HG03460 (cell line): ENCODE measurements around the gene LARP1B.
"Not testable (repeated sequence)": the region's sequence is repeated elsewhere in the genome, so short reads cannot be mapped to it uniquely, and the experiment has no call there.

Experiments used
- ATAC-seq: cut with Tn5 transposase; IDR thresholded peaks from one replicate; pipeline ENCODE4 v1.9.1; 2021; ENCODE audit not compliant: unreplicated experiment

The LARP1B gene

DNA sequence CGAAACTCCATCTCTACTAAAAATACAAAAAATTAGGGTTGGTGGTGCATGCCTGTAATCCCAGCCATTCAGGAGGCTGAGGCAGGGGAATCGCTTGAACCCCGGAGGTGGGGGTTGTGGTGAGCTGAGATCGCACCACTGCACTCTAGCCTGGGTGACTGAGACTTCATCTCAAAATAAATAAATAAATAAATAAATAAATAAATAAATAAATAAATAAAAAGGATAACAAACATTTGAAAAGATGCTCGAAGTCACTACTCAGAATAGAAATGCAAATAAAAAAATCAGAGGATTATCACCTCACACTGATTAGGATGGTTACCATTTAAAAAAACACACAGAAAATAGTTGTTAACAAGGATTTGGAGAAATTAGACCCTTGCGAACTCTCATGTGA is 73.8 kb downstream of the LARP1B start:
- ATAC-seq, result no peak

DNA sequence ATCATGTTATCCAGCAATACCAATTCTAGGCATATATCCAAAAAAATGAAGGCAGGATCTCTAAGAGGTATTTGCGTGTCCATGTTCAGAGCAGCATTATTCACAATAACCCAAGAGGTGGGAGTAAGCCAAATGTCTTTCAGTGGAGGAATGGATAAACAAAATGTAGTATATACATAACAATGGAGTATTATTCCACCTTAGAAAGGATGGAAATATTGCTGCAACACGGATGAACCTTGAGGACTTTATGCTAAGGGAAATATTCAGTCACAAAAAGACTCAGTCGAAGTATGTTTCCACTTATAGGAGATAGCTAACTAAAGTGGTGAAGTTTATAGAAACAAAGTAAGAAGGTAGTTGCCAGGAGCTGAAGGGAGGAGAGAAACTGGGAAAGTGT is 74.3 kb downstream of the LARP1B start:
- no peak for ATAC-seq

DNA sequence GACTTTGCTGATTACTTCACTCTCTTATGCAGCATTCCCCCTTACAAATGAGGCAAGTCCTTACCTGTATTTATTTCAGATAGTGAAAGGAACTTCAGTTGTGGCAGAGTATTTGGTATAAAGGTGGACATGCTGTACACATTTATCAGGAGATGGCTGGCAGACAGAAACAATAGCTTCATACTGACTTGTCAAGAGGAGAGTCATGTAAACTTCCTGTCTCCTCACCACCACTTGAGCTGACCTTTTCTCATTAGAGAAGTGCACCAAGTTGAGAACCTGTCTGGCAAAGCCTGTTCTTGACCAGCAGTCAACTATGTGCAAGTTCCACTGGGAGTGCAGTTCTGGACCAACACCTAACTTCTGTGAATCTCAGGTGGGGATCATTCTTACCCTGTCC is 80.8 kb downstream of the LARP1B start:
- ATAC-seq, result no peak

DNA sequence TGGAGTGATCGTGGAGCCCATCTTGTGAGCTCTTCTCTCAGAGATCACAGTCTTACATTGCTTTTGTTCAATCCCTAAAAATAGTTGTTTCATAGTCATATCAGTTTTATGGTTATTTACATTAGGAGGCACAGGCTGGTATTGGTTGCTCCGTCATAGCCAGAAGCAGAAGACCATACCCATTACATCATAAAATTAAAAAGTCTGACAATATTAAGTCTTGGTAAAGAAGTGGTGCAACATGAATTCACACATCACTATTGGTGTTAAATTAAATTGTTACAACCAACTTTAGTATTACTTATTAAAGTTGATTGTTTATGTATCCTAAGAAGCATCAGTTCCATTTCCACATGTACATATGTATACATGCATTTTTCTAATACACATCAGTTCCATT is 84.6 kb downstream of the LARP1B start:
- no peak for ATAC-seq

DNA sequence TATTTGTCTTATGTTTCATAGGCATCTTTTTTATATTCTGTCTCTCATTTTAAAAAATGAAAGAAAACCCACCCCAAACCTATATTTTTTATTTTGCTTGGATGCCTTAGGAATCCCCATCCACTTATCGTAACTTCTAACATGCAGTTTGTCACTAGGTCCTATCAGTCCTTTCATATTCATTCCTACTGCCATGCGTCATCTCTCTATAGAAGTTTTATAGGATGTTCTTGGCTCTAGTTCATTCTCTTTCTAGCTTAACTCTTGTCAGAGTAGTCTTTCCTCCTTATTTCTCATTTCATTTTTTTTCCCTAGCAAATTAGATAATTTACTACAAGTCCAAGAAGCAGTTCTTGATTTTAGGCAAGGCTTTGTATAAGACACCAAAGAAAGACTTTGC is 92.7 kb downstream of the LARP1B start:
- ATAC-seq, result no peak

DNA sequence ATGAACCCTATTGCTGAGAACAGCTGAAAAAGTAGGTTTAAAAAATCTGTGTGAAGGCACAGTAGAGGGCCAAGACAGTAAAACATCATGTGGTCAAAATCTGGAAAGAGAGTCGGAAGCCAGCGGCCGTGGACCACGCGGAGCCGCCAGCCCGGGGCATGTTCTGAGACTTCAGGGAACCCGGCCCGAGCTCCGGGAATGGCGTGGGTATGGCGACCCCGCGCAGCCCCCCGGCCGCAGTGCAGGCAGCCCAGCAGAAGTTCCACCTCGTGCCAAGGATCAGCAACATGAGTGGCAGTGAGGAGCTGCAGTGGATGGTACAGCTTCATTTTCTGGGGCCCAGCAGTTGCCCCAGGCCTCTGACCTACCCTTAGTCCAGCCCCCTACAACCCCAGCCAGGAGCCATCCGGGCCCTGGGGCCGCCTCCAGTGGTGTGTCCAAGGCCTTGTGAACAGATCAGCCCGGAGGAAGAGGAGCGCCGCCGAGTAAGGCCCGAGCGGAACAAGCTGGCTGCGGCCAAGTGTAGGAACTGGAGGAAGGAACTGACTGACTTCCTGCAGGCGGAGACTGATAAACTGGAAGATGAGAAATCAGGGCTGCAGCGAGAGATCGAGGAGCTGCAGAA is 94.2 kb downstream of the LARP1B start:
- no peak for ATAC-seq

DNA sequence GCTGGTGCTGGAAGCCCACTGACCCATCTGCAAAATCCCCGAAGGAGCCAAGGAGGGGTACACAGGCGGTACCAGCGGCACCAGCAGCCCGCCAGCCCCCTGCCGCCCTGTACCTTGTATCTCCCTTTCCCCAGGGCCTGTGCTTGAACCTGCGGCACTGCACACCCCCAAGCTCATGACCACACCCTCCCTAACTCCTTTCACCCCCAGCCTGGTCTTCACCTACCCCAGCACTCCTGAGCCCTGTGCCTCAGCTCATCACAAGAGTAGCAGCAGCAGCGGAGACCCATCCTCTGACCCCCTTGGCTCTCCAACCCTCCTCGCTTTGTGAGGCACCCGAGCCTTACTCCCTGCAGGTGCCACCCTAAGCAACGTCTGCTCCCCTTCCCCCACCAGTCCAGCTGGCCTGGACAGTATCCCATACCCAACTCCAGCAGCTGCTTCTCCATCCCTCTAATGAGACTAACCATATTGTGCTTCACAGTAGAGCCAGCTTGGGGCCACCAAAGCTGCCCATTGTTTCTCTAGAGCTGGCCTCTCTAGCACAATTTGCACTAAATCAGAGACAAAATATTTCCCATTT is 94.9 kb downstream of the LARP1B start:
- no peak for ATAC-seq

DNA sequence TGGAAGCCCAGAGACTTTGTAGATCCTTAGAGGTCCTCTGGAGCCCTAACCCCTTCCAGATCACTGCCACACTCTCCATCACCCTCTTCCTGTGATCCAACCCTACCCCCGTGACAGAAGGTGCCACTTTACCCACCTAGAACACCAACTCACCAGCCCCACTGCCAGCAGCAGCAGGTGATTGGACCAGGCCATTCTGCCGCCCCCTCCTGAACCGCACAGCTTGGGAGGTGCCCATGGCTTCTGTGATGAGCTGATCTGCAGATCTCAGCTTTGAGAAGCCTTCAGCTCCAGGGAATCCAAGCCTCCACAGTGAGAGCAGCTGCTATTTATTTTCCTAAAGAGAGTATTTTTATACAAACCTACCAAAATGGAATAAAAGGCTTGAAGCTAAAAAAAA is 95.4 kb downstream of the LARP1B start:
- not testable (repeated sequence) for ATAC-seq

DNA sequence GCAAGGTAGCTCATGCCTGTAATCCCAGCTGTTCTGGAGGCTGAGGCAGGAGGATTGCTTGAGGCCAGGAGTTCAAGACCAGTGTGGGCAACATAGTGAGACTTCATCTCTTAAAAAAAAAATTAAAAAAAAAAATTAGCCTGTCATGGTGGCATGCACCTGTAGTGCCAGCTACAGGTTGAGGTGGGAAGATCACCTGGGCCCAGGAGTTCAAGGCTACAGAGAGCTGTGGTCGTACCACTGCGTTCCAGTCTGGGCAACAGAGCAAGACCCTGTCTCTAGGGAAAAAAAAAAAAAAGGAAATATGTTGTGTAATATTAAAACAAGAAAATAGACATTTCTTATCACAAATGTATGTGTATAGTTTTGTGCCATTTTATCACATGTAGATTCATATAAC is 97.8 kb downstream of the LARP1B start:
- no peak for ATAC-seq

DNA sequence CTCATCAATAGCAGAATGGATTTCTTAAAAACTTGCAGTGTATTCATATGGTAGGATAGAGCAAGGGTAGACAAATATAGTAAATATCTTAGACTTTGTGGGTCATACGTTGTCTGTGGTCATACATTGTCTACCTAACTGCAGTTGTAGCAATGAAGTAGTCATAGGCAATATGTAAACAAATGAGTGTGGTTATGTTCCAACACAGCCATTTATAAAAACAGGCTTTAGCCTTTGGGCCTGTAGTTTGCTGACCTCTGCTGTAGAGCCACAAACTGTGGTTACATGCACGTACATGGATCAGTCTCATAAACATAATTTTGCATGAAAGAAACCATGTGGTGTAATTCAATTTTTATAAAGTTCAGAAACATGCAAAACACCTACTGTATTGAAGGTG is 98.9 kb downstream of the LARP1B start:
- ATAC-seq, result no peak

DNA sequence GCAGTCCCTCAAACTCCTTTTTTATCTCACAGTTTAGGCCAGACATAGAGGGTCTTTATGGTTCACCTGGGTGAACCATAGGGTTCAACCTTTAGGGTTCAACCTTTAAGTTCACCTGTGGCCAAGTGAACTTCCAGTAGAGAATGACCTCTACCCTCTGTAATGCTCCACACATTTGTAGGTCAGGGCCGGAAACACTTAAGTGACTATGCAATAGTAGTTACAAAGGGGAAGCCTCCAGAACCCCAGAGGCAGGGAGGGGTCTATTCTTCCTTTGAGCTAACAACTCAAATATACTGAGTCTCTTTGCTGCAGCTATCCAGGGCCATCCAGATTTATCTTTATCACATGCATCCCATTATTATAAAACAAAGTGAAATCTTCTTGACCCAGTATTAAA is 100.0 kb downstream of the LARP1B start:
- no peak for ATAC-seq

DNA sequence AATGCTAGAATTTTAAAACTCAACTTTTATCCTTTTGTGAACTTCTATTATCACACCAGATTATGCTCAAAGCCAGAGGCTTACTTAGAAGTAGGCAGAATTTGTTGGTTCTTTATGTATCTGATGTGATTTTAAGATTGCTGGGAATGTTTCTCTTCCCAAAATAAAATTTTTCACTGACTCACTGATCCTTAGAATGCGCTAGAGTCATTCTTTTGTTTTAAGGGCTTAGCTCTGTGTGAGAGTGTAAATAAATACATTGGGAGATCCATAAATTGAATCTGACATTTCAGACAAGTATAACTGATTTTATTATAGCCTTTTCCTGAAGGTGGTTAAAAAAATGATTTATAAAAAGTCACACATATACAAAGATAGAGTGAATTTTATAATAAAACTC is 101.3 kb downstream of the LARP1B start:
- no peak for ATAC-seq

DNA sequence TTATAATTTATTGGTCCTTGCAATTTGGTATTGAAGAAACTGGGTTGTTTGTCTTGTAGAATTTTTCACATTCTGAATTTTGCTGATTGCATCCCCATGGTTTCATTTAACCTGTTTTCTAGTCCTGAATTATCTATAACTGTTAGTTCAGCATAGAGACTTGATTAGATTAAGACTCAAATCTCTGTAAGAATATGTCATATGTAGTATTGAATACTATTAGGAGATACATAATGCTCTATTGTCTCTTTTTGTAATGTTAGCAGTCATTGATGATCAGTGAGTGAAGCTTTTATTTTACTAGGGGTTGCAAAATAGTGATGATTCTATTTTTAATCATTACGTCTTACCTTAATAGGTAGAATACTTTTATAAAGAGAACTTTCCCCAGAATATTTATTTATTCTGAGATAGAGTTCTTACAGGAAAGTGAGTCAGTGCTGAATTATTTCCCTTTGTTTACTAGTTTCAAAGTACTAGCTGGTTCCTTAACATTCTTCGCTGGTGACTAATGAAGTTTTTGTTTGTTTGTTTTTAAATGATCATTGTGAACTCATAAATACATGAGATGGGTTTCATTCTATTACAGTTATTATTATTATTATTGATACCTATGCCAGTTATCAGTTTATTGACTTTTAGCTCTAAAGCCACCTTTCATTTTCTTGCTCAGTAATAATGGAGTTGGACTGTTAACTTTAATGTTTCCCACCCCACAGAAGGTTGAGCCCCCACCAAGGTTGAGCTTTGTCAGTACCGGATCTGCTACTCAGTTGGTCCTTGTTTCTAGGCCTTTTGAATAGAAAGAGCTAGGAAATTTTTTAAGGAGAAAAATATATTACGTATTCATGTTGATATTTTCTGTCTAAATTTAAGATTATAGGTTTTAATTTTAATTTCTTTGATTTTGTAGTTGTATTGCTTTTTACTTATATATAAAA is 102.3 kb downstream of the LARP1B start:
- no peak for ATAC-seq

DNA sequence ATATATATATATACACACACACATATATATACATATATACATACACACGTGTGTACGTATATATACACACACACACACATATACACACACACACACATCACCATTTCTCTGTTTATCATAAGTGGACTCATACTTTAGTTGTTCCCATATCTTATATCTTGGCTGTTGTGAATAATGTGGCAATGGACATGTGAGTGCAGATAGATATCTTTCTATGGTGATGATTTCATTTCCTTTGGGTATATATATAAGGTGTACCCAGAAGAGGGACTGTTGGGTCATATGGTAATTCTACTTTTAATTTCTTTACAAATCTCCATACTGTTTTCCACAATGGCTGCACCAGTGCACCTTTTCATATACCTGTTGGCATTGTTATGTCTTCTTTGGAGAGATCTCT is 105.9 kb downstream of the LARP1B start:
- ATAC-seq, result no peak

DNA sequence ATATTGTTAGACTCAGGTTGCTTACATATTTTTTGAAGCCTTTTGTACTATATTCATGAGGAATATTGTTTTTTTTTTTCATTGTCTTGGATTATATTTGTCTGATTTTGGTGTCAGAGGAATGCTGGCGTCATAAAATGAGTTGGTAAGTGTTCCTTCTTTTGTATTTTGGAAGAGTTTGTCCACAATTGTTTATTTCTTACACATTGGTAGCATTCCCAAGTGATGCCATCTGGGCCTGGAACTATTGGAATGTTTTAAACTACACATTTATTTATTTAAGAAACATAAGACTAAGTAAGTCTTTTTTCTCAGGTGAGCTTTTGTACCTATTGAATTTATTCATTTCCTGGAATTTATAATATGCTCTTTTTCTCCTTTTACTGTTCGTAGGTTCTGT is 107.6 kb downstream of the LARP1B start:
- ATAC-seq, result no peak

DNA sequence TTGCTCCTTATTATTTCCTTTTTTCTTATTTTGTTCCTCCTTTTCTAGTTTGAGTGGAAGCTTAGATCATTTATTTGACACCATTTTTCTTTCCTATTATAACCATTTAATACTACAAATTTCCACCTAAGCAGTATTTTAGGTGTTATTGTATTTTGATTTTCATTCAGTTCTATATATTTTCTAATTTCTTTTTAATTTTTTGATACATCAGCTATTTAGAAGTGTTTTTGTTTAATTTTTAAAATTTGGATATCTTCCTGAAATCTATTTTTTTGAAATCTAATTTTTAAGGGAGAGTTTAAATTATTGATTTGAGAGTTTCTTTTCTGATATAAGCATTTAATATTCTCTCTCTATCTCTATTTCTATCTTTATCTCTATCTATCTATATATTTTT is 108.1 kb downstream of the LARP1B start:
- ATAC-seq, result no peak

DNA sequence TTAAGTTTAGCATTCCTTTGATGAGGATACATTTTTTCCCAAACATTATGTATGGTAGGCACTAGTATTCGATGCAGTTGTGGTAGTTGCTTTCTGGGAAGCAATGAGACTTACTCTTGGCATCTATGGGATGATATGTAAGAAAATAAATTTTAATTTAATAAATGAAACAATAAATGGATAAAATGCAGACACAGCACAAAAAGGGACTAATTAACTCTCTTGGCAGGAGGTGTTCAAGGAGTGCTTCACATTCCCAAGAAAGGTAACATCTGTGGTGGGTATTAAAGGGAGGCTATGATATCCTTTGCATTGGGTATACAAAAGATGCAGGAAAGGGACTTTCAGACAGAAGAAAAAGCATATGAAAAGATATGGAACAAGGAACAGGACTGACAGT is 115.5 kb downstream of the LARP1B start:
- no peak for ATAC-seq

DNA sequence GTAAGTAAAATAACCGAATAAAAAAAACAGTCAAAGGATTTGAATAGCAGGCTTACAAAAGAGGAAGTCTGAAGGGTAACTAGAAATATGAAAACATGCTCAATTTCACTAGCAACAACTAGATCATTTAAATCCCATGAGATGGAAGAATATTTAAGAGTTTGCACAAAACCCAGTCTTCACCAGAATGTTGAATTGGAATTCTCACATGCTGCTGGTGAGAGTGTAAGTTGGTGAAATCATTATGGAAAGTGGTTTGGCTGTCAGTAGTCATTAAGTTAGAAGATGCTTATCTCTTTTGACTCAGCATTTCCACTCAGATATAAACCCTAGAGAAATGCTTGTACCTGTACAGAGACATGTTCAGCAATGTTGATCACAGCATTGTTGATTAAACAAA is 116.4 kb downstream of the LARP1B start:
- no peak for ATAC-seq

DNA sequence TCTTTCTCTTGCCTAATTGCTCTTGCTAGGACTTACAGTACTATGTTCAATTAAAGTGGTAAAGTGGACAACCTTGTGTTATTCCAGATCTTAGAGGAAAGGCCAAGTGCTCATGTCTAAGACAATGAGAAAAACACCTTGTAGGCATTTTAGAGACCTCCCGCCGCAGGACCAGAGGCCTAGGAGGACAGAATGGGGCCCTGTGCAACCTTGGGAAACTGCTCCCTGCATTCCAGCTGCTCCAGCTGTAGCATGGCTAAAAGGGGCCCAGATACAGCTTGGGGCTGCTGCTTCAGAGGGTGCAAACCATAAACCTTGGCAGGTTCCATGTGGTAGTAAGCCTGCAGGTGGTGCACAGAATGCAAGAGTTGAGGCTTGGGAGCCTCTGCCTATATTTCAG is 125.5 kb downstream of the LARP1B start:
- no peak for ATAC-seq

DNA sequence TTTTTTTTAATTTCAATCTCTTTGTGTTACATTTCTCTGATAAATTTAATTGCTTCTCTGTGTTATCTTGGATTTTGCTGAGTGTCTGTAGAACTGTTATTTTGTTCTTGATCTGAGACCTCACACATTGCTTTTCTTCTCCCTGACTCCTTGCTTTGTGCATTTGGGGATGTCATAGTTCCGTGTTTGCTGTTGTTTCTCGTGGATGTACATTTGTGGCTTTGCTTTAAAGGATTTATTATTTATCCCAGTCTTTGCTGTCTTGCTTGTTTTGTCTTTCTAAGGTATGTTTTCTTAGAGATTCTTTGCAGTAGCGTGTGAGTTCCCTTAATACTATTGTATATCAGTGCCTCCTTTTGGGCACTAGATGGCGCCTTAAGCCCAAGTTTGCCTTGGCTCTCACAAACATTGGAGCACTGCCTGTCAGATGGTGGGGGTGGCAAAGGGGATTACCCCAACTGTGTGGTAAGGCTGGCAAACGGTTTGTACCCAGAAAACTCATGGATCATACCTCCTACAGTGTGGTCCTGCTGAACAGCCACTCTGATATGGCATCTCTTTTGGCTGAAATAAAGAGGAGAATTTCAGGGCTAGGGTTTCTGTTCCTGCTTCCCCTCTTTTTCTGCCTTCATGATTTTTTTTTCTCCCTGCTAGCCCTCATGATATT is 130.1 kb downstream of the LARP1B start:
- ATAC-seq, result peak; percentile 100
